HG03520 (cell line): ENCODE measurements around the gene NNAT.
"Not testable (repeated sequence)": the region's sequence is repeated elsewhere in the genome, so short reads cannot be mapped to it uniquely, and the experiment has no call there.

Experiments used
- ATAC-seq: cut with Tn5 transposase; IDR thresholded peaks from one replicate; pipeline ENCODE4 v1.9.1; 2021; ENCODE audit warnings: mild to moderate bottlenecking, moderate library complexity; ENCODE audit not compliant: unreplicated experiment

Gene NNAT

DNA sequence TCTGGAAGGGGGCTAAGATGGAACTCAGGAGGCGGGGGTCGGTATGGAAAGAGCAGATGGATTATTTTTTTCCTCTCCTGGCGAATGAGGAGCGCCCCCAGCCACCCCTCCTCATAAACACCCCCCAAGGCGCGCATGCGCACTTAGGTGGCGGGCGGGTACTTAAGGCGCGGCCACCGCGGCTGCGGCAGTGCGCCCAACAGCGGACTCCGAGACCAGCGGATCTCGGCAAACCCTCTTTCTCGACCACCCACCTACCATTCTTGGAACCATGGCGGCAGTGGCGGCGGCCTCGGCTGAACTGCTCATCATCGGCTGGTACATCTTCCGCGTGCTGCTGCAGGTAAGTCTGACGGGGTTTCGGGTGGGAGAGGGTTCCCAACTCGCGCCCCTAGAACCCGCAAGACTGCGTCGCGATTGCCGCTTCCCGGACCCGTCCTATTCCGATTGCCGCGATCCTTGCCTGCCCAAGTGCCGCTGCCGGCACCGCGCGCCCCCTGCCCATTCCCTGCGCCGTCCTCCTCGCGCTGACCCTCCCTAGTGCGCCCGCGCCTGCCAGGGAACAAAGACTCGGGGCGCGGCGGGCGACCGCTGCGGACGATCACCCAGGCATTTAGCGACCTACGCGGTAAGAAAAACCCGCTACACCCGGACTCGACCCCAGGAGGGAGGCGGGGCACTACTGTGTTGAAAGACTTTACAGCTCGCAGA is at the start of gene NNAT:
NNAT (plus strand) TSS at position 190 of the 711 bp plus-strand sequence; CDS start at position 272, 82 bp downstream.
- no peak for ATAC-seq

DNA sequence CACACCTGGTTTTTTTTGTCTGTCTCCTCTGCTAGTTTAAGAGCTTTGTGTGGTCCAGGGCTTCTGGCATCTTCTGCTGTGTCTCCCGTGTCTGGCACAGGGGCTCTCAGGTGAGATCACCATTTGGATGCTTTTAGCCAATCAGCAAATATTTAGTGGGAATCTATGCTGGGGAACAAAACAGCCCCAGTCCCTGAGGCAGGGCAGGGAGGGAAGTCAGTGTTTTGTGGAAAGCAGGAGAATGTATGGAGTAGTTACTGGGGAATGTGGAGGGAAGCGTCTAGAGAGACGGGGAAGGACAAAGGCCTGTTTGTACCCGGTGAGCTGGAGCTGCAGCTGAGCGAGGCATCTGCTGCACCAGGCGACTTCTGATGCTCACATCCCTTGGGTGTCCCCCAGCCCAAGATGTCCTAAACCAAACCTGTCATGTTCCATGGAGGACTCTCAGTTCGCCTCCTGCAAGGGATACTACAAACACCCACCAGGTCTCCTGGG is 49.3 kb upstream of the NNAT start:
- ATAC-seq, result no peak

GRCh38 chr20:37472435-37472834 is 48.6 kb upstream of the NNAT start:
- not testable (repeated sequence) for ATAC-seq

- no peak for ATAC-seq
Measured at GRCh38 chr20:37473249-37474000, 47.6 kb upstream of the NNAT start.

DNA sequence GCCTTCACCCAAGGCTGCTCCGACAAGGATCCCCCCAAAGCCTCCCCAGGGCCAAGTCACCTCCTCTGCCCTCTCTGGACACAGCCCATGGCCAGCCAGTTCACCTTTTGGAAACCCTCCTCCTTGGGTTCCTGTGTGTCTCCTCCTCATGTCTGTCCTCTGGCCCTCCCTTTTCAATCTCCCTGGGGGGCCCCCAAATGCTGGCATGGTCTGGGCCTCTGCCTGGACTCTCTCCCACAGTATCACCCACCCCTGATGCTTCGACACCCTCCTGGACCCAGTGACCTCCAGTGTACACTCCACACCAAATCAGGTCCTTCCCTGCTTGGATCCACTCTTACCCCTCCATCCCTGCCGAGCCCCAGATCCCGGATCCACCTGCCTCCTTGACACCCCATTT is 46.7 kb upstream of the NNAT start:
- ATAC-seq, result no peak

- ATAC-seq, result no peak
Measured at GRCh38 chr20:37475252-37475651, 45.8 kb upstream of the NNAT start.

DNA sequence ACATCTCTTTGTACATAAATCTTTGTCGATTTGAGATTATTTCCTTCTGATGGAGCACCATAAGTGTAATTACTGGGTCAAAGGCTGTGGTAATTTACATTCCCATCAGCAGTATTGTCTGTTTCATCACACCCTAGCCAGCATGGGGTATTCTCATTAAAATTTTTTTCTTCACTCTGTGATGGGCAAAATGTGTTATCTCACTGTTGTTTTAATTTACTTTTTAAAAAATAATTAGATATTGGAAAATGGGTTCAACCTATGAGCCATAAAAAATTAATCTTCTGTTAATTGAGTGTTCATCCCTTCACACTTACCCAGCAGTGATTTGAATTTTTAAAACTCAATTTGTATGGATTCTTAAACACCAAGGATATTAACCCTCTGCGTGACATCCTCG is 44.0 kb upstream of the NNAT start:
- ATAC-seq, result no peak

DNA sequence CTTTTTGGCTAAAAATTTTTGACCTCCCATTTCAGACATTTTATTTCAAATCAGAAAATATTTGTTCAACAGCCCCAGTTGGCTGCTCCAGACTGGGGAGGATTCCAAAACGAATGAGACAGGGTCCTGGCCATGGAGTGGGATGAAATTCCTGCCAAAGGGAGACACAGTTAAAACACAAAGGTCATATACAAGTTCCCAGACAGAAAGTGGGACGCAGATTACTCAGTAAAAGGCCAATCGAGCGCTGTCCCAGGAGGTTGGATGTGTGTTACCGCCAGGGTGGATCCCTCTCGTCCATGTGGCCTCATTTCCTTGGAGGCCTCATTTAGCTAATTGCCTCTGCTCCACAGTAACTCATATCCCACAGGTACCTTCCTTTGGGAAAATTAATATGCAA is 41.8 kb upstream of the NNAT start:
- no peak for ATAC-seq

DNA sequence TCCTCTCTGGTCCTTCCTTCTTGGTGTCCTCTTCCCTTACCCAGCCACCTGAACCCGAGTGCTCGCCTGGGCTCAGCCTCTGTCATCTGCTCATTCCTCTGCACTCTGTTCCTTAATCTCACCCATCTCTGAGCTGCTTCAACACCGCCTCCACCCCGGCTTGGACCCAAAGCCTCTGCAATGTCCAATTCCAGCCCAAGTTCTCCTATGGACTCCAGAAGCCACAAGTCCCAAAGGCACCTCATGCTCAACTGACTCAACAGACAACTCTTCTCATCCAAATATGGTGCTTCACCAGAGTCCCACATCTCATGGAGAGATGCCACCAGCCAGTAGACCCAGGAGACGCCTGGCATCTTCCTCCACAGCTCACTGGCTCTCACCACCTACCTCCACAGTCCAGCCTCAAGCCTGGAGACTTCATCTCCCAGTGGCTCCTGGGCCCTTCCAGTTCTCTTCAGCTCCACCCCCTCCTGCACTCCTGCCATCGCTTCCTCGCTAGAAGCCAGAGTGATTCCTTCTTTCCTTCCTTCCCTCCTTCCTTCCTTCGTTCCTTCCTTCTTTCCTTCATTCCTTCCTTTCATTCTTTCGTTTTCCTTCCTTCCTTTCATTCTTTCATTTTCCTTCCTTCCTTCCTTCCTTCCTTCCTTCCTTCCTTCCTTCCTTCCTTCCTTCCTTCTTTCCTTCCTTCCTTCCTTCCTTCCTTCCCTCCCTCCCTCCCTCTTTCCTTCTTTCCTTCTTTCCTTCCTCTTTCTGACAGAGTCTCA is 40.9 kb upstream of the NNAT start:
- no peak for ATAC-seq

- ATAC-seq, result no peak
Measured at GRCh38 chr20:37480919-37481318, 40.1 kb upstream of the NNAT start.

DNA sequence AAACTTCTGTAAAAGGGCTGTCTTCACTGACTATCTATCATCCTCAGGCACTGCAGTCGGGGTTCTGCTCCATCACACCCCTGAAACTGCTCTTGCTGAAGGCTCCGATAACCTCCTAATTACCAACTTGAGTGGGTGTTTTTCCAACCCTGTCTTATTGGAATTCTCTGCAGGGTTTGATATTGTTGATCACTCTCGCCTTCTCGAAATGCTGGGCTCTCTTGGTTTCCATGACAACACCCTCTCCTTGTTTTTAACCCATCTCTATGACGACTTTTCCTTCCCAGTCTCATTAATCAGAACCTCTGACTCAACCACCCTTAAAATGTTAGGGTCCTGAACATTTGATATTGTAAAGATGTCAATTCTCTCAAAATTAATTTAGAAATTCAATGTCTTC is 39.4 kb upstream of the NNAT start:
- no peak for ATAC-seq

GRCh38 chr20:37484331-37484730 is 36.7 kb upstream of the NNAT start:
- no peak for ATAC-seq

- ATAC-seq, result not testable (repeated sequence)
Measured at GRCh38 chr20:37486209-37486608, 34.8 kb upstream of the NNAT start.

DNA sequence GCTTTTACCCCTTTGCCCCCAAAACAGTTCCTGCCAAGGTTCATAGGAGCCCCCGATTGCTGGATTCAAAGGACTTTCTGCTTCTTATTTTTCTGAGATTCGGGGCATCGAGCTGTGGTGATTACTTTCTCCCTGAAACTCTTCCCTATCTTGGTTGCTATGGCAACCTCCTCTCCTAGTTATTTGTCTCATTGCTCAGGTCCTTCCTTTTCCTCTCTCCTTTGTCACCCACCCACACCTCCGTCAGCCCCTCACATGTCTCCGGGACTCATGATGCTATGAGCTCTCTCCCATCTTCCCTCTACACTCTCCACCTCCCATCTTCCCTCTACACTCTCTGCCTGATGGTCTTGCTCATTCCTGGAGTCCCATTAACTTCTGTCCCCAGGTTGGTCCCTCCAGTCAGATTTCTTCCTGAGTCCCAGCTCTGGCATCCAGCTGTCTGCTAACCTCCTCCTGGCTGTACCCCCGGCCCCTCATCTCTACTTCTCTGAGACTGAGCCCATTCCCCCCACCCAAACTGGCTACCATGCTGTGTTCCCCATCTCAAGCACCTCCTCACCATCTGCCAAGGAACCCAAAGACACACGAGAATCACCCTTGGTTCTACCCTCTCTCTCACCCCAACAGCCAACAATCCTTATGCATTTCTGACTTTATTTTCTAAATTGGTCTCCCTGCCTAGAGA is 30.2 kb upstream of the NNAT start:
- no peak for ATAC-seq

DNA sequence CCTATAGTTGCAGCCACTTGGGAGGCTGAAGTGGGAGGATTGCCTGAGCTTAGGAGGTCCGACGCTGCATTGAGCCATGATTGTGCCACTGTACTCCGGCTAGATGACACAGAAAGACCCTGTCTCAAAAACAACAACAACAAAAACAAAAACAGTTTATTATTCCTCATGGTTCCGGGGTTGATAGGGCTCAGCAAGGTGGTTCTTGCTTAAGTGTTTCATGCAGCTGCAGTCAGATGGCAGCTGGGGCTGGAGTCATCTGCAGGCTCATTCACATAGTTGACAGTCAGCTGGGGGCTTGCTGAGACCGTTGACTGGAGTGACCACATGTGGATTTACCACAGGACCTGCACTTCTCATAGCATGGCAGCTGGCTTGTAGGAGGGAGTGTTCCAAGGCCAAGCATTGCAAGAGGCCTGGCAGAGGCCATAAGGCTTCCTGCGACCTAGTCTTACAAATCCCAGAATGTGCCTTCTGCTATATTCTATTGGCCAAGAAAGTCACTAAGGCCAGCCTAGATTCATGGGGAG is 28.9 kb upstream of the NNAT start:
- ATAC-seq, result no peak

DNA sequence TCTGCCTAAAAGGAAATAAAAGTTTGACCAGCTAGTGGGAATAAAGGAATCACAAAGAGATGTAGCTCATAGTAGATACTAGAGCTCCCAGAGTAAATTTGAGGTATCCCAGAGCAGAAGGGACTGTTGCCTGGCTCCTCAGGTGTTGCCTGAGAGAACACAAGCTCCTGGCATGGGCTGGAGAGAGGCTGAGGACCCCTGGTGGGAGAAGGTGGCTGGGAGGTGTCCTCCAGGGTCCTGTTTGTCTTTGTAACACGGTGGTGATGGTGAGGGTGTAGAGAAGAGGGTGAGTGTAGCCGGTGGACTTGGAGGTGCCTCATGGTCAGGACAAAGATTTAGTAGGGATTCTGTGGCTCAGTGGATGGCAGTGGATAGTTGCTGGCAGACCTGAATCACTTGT is 28.1 kb upstream of the NNAT start:
- no peak for ATAC-seq

DNA sequence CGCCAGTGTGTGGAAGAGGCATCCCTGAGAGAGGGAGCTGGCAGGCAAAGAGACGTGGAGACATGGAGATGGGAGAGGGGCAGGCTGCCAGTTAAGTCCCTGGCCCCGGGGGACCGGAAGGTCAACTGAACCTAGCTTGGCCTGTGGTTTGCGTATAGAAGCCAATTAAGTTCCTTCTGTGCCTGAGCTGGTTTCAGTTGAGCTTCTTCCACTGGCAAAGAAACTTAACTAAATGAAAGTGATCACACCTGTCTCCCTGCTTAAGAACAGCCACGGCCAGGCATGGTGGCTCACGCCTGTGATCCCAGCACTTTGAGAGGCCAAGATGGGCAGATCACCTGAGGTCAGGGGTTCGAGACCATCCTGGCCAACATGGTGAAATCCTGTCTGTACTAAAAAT is 26.7 kb upstream of the NNAT start:
- ATAC-seq, result no peak

GRCh38 chr20:37494796-37495195 is 26.3 kb upstream of the NNAT start:
- ATAC-seq, result no peak

GRCh38 chr20:37498066-37498665 is 22.9 kb upstream of the NNAT start:
- no peak for ATAC-seq

DNA sequence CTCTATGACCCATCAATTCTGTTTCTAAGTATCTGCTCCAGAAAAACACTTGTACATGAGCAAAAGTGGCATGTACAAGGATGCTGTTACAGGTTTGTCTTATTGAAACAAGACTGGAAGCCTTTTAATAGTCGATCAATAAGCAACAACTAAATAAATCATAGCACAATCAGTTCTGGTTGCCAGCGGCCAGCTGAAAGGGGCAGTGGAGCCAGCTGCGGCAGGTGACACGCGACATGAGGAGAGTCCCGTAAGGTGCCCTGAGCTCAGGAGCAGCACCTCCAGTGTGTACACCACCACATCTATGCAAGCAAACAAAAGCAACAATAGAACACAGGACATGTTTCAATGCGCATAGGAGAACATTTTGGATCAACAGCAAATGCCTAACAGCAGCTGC is 20.7 kb upstream of the NNAT start:
- no peak for ATAC-seq
